ENCODE data around the gene SPSB1. TPM values are rescaled to one million over a fixed set of nuclear protein-coding genes. Genes with fewer than 3 reads are reported as not detected.
"Not testable (repeated sequence)": the region's sequence is repeated elsewhere in the genome, so short reads cannot be mapped to it uniquely, and the experiment has no call there.

SPSB1 gene
- total RNA-seq, 1 experiment from 2014 or later, result 2.9 TPM

DNA sequence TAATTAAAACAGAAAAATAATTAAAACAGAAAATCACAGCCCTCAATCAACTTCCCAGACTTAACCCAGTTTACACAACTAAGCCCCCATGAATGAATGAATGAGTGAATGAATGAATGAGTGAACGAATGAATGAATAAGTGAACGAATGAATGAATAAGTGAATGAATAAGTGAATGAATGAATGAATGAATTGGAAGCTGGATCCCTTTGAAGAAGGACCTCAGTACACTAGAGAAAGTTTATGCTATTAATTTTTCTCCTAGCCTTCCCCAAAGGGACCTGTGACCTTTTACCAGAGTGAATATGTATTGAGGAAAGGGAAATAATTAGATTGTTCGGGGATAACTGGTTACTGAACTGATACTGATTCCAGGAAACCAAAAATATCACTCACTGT is 5.6 kb downstream of the SPSB1 start:
- H3K27me3 ChIP-seq (ENCODE audit: insufficient read depth, low read length), result peaks cover 6% of the 10 kb centered on the region; the same call in 1 of the 2 replicates

DNA sequence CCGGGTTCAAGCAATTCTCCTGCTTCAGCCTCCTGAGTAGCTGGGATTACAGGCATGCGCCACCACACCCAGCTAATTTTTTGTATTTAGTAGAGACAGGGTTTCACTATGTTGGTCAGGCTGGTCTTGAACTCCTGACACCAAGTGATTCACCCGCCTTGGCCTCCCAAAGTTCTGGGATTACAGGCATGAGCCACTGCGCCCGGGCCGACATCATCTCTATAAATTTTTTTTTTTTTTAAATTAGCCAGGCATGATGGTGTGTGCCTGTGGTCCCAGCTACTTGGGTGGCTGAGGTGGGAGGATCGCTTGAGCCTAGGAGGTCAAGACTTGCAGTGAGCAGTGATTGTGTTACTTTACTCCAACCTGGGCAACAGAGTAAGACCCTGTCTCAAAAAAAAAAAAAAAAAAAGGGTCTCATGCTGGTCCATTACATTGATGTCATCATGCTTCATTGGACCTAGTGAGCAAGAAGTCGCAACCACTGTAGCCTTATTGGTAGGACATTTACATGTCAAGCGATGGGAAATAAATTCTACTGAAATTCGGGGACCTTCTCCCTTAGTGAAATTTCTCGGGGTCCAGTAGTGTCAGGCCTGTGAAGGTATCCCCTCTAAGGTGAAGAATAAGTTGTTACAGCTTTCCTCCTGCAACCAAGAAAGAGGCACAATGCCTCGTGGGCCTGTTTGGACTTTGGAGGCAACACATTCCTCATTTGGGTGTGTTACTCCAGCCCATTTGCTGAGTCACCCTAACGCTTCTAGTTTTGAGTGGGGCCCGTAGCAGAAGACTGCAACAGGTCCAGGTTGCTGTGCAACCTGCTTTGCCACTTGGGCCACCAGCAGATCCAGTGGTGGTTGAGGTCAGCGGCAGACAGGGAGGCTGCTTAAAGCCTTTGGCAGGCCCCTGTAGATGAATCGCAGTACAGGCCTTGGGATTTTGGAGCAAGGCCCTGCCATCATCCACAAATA is 7.2 kb downstream of the SPSB1 start:
- H3K4me1 Mint-ChIP-seq; H3K27me3 Mint-ChIP-seq (ENCODE audit: low read depth); H3K14ac ChIP-seq (ENCODE audit: insufficient read depth, low read length); H3K56ac ChIP-seq (ENCODE audit: insufficient read length, low read depth, low read length); H3K79me1 ChIP-seq (ENCODE audit: insufficient read depth, low read depth, low read length, poor library complexity, severe bottlenecking); H2AFZ ChIP-seq (ENCODE audit: low read length); H3K27ac Mint-ChIP-seq; H3K9ac ChIP-seq (ENCODE audit: extremely low read depth, insufficient read length, low read length); H4K5ac ChIP-seq (ENCODE audit: insufficient read length, low read depth, low read length); H3T11ph ChIP-seq (ENCODE audit: low read length); H3K4me2 ChIP-seq (ENCODE audit: insufficient read depth, insufficient read length, low read length); H3K23me2 ChIP-seq (ENCODE audit: insufficient read length, low read depth, low read length, poor library complexity, severe bottlenecking); H3K36me3 Mint-ChIP-seq (ENCODE audit: insufficient read depth in 1 of 3, low read depth in 3 of 3); DNase-seq; H2BK20ac ChIP-seq (ENCODE audit: low read depth, low read length, poor library complexity, severe bottlenecking); H4K20me1 ChIP-seq (ENCODE audit: control insufficient read depth, insufficient read depth, insufficient read length); H2BK12ac ChIP-seq (ENCODE audit: insufficient read length, low read depth, low read length); H4K91ac ChIP-seq (ENCODE audit: insufficient read length, low read depth, low read length); H2BK15ac ChIP-seq (ENCODE audit: low read depth, low read length); H3K4me3 Mint-ChIP-seq; H3K18ac ChIP-seq (ENCODE audit: insufficient read length, low read depth, low read length); H3K23ac ChIP-seq (ENCODE audit: insufficient read length, low read depth, low read length); H2BK5ac ChIP-seq (ENCODE audit: insufficient read length, low read length); H3K79me2 ChIP-seq (ENCODE audit: insufficient read depth, low read length); H3K4me1 ChIP-seq (ENCODE audit: insufficient read depth, low read length); H4K8ac ChIP-seq (replicated peaks; ENCODE audit: insufficient read length, low read depth, low read length); H3K27ac ChIP-seq (ENCODE audit: insufficient read length, low read depth, low read length); H3K9me3 ChIP-seq (ENCODE audit: control insufficient read depth, low read depth, low read length); H2AK5ac ChIP-seq (ENCODE audit: insufficient read length, low read length); H3K4ac ChIP-seq (ENCODE audit: low read depth, low read length); H2BK120ac ChIP-seq (ENCODE audit: low read depth, low read length, poor library complexity, severe bottlenecking); H3K9me3 Mint-ChIP-seq; H3K27me3 ChIP-seq (ENCODE audit: insufficient read depth, low read length): not testable (repeated sequence)
- WGBS (ENCODE audit: extremely low coverage, insufficient read length, low lambda C conversion rate), result no CpG with 5 or more reads among the region's 16 CpGs

More for the DNA sequence above, 5.6 kb downstream of the SPSB1 start:
- Mint-ChIP-seq H3K36me3 (ENCODE audit: insufficient read depth in 1 of 3, low read depth in 3 of 3) (no peaks in the 10 kb centered on the region), H3K9me3 (no peaks in the 10 kb centered on the region), H3K27ac (no peak overlapping the region), H3K4me1 (peaks cover 6 to 10% of the 10 kb centered on the region in 2 experiments), H3K27me3 (ENCODE audit: low read depth) (peaks cover 7% of the 10 kb centered on the region), H3K4me3 (no peak overlapping the region)
- Histone ChIP-seq H3K27ac (ENCODE audit: insufficient read length, low read depth, low read length) (no peak overlapping the region), H2AFZ (ENCODE audit: low read length) (no peak overlapping the region), H2AK5ac (ENCODE audit: insufficient read length, low read length) (no peak overlapping the region), H3K79me1 (ENCODE audit: insufficient read depth, low read depth, low read length, poor library complexity, severe bottlenecking) (no peaks in the 10 kb centered on the region), H4K91ac (ENCODE audit: insufficient read length, low read depth, low read length) (no peak overlapping the region), H3T11ph (ENCODE audit: low read length) (no peak overlapping the region), H2BK12ac (ENCODE audit: insufficient read length, low read depth, low read length) (no peak overlapping the region), H3K4ac (ENCODE audit: low read depth, low read length) (no peak overlapping the region), H3K79me2 (ENCODE audit: insufficient read depth, low read length) (no peaks in the 10 kb centered on the region), H4K20me1 (ENCODE audit: control insufficient read depth, insufficient read depth, insufficient read length) (no peaks in the 10 kb centered on the region), H3K56ac (ENCODE audit: insufficient read length, low read depth, low read length) (no peak overlapping the region), H2BK20ac (ENCODE audit: low read depth, low read length, poor library complexity, severe bottlenecking) (no peak overlapping the region), H3K18ac (ENCODE audit: insufficient read length, low read depth, low read length) (no peak overlapping the region), H3K9me3 (ENCODE audit: control insufficient read depth, low read depth, low read length) (no peaks in the 10 kb centered on the region), H3K4me2 (ENCODE audit: insufficient read depth, insufficient read length, low read length) (no peak overlapping the region), H3K14ac (ENCODE audit: insufficient read depth, low read length) (no peak overlapping the region), H2BK15ac (ENCODE audit: low read depth, low read length) (no peak overlapping the region), H2BK5ac (ENCODE audit: insufficient read length, low read length) (no peak overlapping the region), H3K9ac (ENCODE audit: extremely low read depth, insufficient read length, low read length) (no peak overlapping the region), H3K4me1 (ENCODE audit: insufficient read depth, low read length) (no peaks in the 10 kb centered on the region), H3K23me2 (ENCODE audit: insufficient read length, low read depth, low read length, poor library complexity, severe bottlenecking) (peaks cover 5% of the 10 kb centered on the region), H4K8ac (replicated peaks; ENCODE audit: insufficient read length, low read depth, low read length) (no peak overlapping the region), H2BK120ac (ENCODE audit: low read depth, low read length, poor library complexity, severe bottlenecking) (no peak overlapping the region), H3K23ac (ENCODE audit: insufficient read length, low read depth, low read length) (no peak overlapping the region), H4K5ac (ENCODE audit: insufficient read length, low read depth, low read length) (no peak overlapping the region)
- WGBS (ENCODE audit: extremely low coverage, insufficient read length, low lambda C conversion rate), result no CpG with 5 or more reads among the region's 3 CpGs
- no peak for DNase-seq
- TF ChIP-seq, protein P1, sequence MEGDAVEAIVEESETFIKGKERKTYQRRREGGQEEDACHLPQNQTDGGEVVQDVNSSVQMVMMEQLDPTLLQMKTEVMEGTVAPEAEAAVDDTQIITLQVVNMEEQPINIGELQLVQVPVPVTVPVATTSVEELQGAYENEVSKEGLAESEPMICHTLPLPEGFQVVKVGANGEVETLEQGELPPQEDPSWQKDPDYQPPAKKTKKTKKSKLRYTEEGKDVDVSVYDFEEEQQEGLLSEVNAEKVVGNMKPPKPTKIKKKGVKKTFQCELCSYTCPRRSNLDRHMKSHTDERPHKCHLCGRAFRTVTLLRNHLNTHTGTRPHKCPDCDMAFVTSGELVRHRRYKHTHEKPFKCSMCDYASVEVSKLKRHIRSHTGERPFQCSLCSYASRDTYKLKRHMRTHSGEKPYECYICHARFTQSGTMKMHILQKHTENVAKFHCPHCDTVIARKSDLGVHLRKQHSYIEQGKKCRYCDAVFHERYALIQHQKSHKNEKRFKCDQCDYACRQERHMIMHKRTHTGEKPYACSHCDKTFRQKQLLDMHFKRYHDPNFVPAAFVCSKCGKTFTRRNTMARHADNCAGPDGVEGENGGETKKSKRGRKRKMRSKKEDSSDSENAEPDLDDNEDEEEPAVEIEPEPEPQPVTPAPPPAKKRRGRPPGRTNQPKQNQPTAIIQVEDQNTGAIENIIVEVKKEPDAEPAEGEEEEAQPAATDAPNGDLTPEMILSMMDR (conservative IDR thresholded peaks at IDR 0.05), result no peak

Data from H9 (cell line).